Stomach (tissue), 4 donors: Measurements from ENCODE around the gene RCAN1.

Source experiments
- POLR2A ChIP-seq, 4 donors: fragments of 450-650 bp; IDR thresholded peaks; one replicate each; pipeline ENCODE4 v1.6.1; 2016; ENCODE audit warnings: antibody characterized with exemption in 4 of 4, control low read depth in 2 of 4, mild to moderate bottlenecking in 1 of 4, moderate library complexity in 1 of 4
- TF ChIP-seq, protein P1 (sequence below), 7 experiments: fragments of 450-650 bp in 4 of 7; fragments of 200-600 bp in 3 of 7; sonication (generic) in 3 of 7; IDR thresholded peaks; one replicate each; pipeline ENCODE4 v1.5.1; 2016 to 2019; ENCODE audit warnings: antibody characterized with exemption in 7 of 7, control low read depth in 2 of 7, mild to moderate bottlenecking in 1 of 7

DNA sequence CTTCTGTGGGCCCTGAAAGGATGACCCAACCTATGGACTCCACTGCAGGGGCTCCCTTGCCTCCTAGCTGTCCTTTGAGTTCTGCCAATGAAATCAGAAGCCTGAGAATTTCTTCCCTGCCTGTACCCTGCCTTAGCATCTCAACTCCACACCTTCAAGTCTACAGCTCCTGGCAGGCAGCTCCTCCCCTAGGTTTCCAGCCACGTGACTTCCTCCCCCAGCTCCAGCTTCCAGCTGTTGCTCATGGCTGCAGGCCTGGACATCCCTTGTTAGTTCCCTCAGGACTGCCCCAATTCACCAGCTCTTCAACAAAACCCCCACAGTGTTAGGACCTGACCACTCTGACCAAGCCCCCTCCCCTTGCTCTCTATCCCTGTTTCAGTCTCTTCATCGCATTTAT, 2.4 kb downstream of the RCAN1 start:
- TF ChIP-seq, protein P1, sequence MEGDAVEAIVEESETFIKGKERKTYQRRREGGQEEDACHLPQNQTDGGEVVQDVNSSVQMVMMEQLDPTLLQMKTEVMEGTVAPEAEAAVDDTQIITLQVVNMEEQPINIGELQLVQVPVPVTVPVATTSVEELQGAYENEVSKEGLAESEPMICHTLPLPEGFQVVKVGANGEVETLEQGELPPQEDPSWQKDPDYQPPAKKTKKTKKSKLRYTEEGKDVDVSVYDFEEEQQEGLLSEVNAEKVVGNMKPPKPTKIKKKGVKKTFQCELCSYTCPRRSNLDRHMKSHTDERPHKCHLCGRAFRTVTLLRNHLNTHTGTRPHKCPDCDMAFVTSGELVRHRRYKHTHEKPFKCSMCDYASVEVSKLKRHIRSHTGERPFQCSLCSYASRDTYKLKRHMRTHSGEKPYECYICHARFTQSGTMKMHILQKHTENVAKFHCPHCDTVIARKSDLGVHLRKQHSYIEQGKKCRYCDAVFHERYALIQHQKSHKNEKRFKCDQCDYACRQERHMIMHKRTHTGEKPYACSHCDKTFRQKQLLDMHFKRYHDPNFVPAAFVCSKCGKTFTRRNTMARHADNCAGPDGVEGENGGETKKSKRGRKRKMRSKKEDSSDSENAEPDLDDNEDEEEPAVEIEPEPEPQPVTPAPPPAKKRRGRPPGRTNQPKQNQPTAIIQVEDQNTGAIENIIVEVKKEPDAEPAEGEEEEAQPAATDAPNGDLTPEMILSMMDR (IDR thresholded peaks at IDR 0.05): no peak
- TF ChIP-seq POLR2A (IDR thresholded peaks at IDR 0.05): no peak
